SK-N-MC (cell line): ENCODE data around the gene PTPRQ.

ENCODE experiments used
- EZH2 ChIP-seq: fragments of 200-600 bp; sonication (generic); IDR thresholded peaks from one replicate; pipeline ENCODE4 v1.6.1; 2017; ENCODE audit warnings: antibody characterized with exemption
- POLR2AphosphoS5 ChIP-seq: IDR thresholded peaks from 2 replicates; pipeline ENCODE4 v1.6.1; 2012; ENCODE audit warnings: mild to moderate bottlenecking, low read depth, low read length, borderline replicate concordance

GRCh38 chr12:80659512-80660063, 215.6 kb downstream of the PTPRQ start:
- no peak for TF ChIP-seq EZH2
- no peak for TF ChIP-seq POLR2AphosphoS5
